Parietal lobe (tissue), 2 donors: ENCODE data around the gene SHISA4. TPM values are rescaled to one million over a fixed set of nuclear protein-coding genes. Genes with fewer than 3 reads are reported as not detected.

Experiments
- small RNA-seq: library from RNA; depleted of rRNA; stranded (forward); fragments of <200 nt; gene quantifications from one replicate; pipeline ENCODE3, GENCODE V24; 2014; ENCODE audit warnings: low replicate concordance
- total RNA-seq: library from RNA; depleted of rRNA; stranded (reverse); fragments of >200 nt; gene quantifications from one replicate; pipeline ENCODE4 v1.2.3, GENCODE V29; 2014

The SHISA4 gene
- total RNA-seq: 15.7 TPM

GRCh38 chr1:201888282-201889089, at the start of gene SHISA4:
Gene SHISA4, plus strand, starts transcription at chr1:201888898. Its CDS starts 97 bp downstream, at chr1:201888995.

Small RNA genes within 50 kb of the gene (small RNA-seq; reads per million reads assigned to genes)
- not detected for gene MIR6739

Other genes starting within 250 kb of the SHISA4 start
- gene IPO9, start 59.7 kb upstream of the SHISA4 start, total RNA-seq: 61.3 TPM
- gene LMOD1, start 57.6 kb downstream of the SHISA4 start, total RNA-seq: 0.31 TPM
- 41.3 TPM for gene TIMM17A, start 66.6 kb downstream of the SHISA4 start, total RNA-seq
- 13.1 TPM for gene RNPEP, start 93.8 kb downstream of the SHISA4 start, total RNA-seq
- 0.31 TPM for gene ELF3, start 121.7 kb downstream of the SHISA4 start, total RNA-seq
- gene GPR37L1, start 234.0 kb downstream of the SHISA4 start, total RNA-seq: 0.63 TPM